ENCODE data around the gene TYRO3.

DNA sequence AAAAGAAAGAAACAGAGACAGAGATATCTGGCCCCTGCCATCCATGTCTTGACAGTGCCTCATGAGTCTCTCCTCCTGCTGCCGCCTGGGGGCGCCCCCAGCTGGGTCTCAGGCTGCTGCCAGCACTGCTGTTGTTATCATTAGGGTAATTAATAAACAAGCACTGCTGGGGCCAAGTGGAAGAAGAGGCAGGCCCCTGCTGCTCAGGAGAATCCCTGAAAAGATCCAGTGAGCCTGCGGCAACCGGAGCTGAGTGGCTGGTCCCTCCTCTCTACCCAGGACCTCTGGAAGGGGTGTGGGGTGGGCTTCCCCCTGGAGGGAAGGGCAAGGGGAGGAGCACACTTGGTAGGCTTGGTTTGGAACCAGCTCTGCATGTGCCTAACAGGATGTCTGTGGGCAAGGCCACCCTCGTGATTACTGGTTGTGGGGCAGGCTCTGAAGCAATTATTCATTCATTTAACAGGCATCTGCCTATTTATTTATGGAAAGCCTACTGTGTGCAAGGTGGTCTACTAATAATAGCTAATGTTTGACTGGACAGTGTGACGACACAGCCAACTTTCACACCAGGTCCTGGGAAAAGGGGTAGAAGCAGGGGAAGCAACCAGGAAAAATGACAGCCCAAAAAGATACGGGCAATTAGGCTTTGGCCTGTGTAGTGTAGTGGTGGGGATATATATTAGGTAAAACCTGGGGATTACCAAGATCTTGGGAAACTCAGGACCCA is 1.2 kb upstream of the TYRO3 start:
- TF ChIP-seq ZFP3 (CRISPR knock-in tag; IDR thresholded peaks at IDR 0.05) (no peak), ZFP30 (CRISPR knock-in tag; IDR thresholded peaks at IDR 0.05) (no peak), ZC3H10 (CRISPR knock-in tag; IDR thresholded peaks at IDR 0.05) (no peak), ESRRG (CRISPR knock-in tag; IDR thresholded peaks at IDR 0.05) (no peak), RARB (CRISPR knock-in tag; IDR thresholded peaks at IDR 0.05) (no peak), ARNTL (CRISPR knock-in tag; IDR thresholded peaks at IDR 0.05; ENCODE audit: borderline replicate concordance, low read depth) (no peak)
- TF ChIP-seq, protein P1, sequence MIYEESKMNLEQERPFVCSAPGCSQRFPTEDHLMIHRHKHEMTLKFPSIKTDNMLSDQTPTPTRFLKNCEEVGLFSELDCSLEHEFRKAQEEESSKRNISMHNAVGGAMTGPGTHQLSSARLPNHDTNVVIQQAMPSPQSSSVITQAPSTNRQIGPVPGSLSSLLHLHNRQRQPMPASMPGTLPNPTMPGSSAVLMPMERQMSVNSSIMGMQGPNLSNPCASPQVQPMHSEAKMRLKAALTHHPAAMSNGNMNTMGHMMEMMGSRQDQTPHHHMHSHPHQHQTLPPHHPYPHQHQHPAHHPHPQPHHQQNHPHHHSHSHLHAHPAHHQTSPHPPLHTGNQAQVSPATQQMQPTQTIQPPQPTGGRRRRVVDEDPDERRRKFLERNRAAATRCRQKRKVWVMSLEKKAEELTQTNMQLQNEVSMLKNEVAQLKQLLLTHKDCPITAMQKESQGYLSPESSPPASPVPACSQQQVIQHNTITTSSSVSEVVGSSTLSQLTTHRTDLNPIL (CRISPR knock-in tag; IDR thresholded peaks at IDR 0.05; ENCODE audit: low read depth) = no peak

All from SK-N-SH treated with all-trans-retinoic acid at 6 μM for 48 hours (cell line).